Measurements from ENCODE around the gene CSAG3. TPM values are rescaled to one million over a fixed set of nuclear protein-coding genes. Genes with fewer than 3 reads are reported as not detected.
A peak's percentile ranks its signal among the peaks of the same experiment; 100 is the strongest.

CSAG3 gene
- total and polyA plus RNA-seq, 9 of the 15 experiments (the other 6 are each of a cell fraction or from before 2014, with no cell fraction given), result 3.9 to 32.8 (median 17.8) TPM

- TF ChIP-seq PATZ1 (CRISPR knock-in tag; IDR thresholded peaks at IDR 0.05; ENCODE audit: borderline replicate concordance) (no peak), ZNF41 (CRISPR knock-in tag; conservative IDR thresholded peaks at IDR 0.05) (no peak), CREB1 (IDR thresholded peaks at IDR 0.05) (peak; percentile 90), CREB1 (CRISPR knock-in tag; IDR thresholded peaks at IDR 0.05) (peak; percentile 89), ZNF384 (IDR thresholded peaks at IDR 0.05; ENCODE audit: low read depth, low read length) (no peak), ZNF609 (CRISPR knock-in tag; IDR thresholded peaks at IDR 0.05; ENCODE audit: borderline replicate concordance) (no peak), KLF1 (tag; IDR thresholded peaks at IDR 0.05) (no peak), ZNF668 (CRISPR knock-in tag; IDR thresholded peaks at IDR 0.05) (no peak), RUNX1 (IDR thresholded peaks at IDR 0.05; ENCODE audit: low read depth) (no peak), E2F6 (IDR thresholded peaks at IDR 0.05; ENCODE audit: borderline replicate concordance in 1 of 2, extremely low read depth in 1 of 2, insufficient read depth in 1 of 2, insufficient read length in 1 of 2, low read depth in 1 of 2, low read length in 1 of 2, poor library complexity in 1 of 2, severe bottlenecking in 1 of 2) (peak in 1 of 2 experiments; percentile 10), RBM34 (IDR thresholded peaks at IDR 0.05; ENCODE audit: borderline replicate concordance, insufficient read depth, low read length) (no peak), USF2 (CRISPR knock-in tag; IDR thresholded peaks at IDR 0.05) (peak; percentile 82), SPI1 (IDR thresholded peaks at IDR 0.05; ENCODE audit: borderline replicate concordance, low read depth, low read length) (0 out of 2 replicates have a peak, but pooled peaks have one; percentile 1), TFAP4 (CRISPR knock-in tag; IDR thresholded peaks at IDR 0.05; ENCODE audit: borderline replicate concordance) (no peak), TAF9B (IDR thresholded peaks at IDR 0.05; ENCODE audit: partially characterized antibody) (no peak), RAD21 (CRISPR knock-in tag; conservative IDR thresholded peaks at IDR 0.05 in 1 of 2, IDR thresholded peaks at IDR 0.05 in 1 of 2) (no peak), ZNF165 (CRISPR knock-in tag; IDR thresholded peaks at IDR 0.05; ENCODE audit: borderline replicate concordance) (no peak)
Observed at GRCh38 chrX:152733261-152733975, 25.6 kb upstream of the CSAG3 start, which contains the start of the genes CSAG1 and MAGEA12 (continued).

Measured in K562 (cell line).